Activated CD4-positive, alpha-beta T cell treated with anti-CD3 and anti-CD28 coated beads for 48 hours (primary cell): ENCODE results near the gene FBXL15.
"Not testable (repeated sequence)": the region's sequence is repeated elsewhere in the genome, so short reads cannot be mapped to it uniquely, and the experiment has no call there.

Experiments used
- DNase-seq: peaks from one replicate; pipeline ENCODE4 v3.0.0-alpha.2; 2020

FBXL15 gene

GRCh38 chr10:102432162-102432950, 11.7 kb downstream of the FBXL15 start, which contains the start of gene CUEDC2:
TSS of gene CUEDC2 (minus strand) at chr10:102432574. CDS start at chr10:102425188, 7,386 bp downstream.
- peak; percentile 99 for DNase-seq

DNA sequence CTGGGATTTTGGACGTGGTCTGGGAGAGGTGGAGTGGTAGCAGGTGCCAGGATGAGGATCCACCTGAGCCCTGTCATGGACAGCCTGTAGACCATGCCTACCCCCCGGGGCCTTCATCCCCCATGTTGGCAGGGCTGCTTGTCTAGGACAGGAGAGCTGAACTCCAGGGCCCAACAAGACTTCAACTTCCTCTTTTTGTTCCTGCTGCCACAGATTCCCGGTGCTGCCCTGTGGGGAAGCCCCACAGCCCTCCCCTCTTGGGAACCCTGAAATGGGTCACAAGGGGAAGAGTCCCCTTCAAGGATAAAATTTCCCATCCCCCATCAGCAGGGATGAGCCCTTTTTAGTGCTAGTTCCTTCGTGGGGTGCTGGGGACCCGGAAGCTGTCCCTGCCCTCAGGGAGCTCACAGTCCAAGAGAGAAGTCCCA, 13.0 kb downstream of the FBXL15 start:
- no peak for DNase-seq

DNA sequence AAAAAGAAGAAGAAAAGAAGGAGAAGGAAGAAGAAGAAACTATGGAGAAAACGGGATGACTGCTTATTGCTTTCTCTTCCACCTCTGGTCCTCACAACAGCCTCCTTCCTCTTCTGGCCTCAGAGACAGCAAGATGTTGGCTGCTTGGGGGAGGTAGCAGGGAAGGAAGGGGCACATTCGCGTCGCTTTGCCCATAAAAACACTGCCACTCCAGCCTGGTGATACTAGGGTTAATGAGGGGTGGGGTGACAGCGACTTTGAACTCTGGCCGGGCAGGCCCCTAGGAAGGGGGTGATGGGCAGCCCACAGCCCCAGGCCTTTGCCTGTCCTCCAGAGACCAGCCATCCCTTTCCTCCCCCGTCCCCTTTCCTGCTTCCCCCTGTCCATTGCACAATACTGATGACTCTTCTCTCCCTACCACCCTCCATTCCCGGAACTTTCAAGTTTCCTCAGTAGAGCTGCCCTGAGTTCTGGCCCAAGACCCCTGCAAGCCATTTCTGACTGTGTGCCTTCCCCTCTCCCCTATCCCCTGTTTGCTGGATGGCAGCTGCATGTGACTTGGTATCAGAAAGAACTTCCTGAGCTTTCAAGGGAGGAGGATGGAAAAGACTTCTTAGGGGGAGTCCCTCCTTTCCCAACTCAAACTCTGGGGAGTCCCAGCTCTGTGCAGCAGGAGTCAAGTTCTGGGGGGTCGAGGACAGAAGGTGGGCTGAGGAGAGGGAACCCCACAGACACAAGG, 13.9 kb downstream of the FBXL15 start:
- no peak for DNase-seq

DNA sequence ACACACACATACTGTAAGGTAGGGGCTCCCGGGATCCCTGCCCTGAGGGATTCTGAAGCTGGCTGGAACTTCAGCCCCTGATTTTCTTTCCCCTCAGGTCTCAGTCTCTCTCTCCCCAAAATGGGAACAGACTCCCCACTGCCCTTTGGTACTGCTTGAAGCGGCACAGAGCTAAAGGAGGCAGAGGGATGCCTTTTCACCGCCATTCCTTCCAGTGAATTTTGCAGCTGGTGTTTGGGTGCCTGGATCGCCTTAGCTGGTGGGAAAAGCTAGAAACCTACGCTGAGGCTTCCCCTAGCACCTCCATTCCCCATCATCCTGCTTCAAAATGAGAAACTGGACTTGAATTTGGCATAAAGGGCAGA, 14.5 kb downstream of the FBXL15 start:
- DNase-seq, result no peak

- DNase-seq, result peak; percentile 62
Measured at GRCh38 chr10:102435529-102436233, 15.0 kb downstream of the FBXL15 start.

GRCh38 chr10:102436312-102436711, 15.7 kb downstream of the FBXL15 start:
- no peak for DNase-seq

- no peak for DNase-seq
Measured at GRCh38 chr10:102437515-102437914, 16.9 kb downstream of the FBXL15 start.

GRCh38 chr10:102438374-102438773, 17.7 kb downstream of the FBXL15 start:
- no peak for DNase-seq

- DNase-seq, result no peak
Measured at GRCh38 chr10:102444851-102445250, 24.2 kb downstream of the FBXL15 start.

DNA sequence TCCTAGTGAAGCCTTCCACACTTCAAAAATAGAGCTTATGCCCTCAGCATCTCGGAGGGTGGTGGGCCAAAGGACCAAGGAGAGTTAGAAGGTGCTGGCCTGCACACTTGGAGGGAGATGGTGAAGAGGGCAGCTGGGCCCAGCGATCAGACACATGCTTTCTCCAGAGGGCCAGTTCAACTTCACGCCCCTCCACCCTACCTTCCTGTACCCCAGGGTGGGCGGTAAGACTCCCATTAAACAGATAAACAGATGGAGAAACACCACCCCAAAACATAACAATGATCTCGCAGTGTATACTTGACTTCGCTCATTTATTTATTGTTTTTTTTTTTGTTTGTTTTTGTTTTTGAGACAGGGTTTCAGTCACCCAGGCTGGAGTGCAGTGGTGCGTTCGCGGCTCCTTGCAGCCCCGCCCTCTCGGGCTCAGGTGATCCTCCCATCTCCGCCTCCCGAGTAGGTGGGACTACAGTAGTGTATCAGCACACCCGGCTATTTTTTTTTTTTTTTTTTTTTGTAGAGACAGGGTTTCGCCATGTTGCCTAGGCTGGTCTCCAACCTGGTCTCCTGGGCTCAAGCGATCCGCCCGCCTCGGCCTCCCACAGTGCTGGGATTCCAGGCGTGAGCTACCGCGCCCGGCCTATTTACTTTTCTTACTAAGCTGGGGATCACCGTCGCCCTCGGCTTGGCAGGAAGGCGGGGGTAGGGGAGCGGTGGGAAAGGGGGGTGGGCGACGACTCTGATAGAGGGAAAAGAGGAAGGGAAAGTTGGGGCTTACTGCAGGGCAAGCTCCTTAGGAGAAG, 28.9 kb downstream of the FBXL15 start:
- peak; percentile 92 for DNase-seq

DNA sequence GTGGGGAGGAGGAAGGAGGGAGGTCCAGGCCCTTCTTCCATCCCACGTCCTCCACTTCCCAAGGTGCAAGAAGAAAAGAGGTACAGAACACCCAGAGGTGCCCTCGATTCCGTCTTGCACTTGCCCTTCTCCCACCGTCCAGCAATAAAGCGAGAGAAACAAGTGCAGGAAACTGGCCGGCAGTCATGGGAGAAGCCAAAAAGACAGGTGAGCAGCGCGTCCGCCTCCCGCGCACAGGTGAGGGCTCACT, 29.4 kb downstream of the FBXL15 start:
- no peak for DNase-seq

DNA sequence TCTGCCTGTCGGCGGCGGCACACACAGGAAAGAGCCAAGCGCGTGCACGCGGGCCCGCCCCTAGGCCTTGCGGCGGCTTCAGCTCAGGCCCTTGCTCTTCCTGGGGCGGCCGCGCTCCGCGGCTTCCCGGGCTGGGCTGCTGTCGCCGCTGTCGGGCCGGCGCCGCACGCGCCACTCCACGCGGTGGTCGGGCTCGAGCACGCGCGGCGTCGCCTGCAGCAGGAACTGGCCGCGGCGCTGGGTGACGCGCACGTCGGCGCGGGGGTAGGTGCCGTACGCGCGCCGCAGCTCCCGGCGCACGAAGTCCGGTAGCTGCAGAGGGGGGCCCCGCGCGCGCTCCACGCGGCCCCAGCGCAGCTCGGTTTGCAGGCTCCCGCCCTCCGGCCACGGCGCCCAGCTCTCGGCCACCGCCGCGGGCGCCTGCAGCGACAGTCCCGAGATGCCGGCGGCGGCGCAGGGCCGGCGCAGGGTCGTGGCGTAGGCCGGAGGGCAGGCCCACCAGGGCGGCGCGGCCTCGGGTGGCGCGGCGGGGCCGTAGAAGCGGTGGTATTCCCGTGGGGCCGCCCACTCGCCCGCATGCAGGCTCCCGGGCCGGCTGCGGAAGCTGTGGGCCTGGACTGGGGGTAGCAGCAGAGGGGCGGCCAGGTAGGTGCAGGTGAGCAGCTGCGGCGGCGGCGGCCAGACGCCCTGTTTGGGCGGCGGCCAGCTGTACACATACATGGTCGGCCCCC, 29.9 kb downstream of the FBXL15 start:
- DNase-seq, result peak; percentile 89

DNA sequence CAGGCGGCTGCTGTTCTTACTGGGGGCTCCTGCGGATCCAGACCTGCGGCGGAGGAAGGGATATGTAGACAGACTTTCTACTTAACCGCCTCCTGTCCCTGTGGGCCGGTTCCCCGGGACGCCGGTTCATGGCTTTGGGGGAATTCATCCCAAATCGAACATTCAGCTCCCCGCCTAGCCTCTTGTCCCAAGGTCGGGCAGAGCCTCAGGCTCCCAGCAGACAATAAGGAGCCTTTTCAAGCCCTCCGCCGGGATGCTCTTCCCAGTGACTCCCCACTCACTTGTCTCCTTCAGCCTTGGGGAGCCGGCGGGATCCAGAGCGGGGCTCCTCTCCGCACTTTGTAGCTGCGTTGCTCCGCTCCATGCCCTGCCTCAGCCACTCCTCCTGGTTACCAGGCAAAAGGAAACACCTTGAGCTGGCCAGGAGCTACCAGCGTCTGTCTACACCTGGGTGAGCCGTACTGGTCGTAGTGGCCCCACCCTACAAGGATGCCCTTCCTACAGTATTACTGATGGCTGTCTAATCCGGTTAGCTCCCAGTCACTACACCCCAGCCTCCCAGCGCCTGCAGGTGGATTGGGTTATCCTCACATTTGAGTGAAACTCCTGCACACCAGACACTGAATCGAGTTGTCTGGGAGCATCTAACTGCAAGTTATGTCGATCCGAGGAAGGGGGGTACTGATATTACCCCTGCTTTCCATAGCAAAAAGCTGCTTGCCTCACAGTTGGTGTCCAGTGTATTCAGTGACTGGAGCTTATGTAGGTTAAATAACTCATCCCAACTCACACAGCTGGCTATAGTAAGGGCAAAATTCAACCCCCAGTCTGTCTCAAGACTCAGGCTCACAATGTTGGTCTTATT, 30.7 kb downstream of the FBXL15 start, which contains the start of gene C10orf95:
C10orf95 (minus strand) TSS at position 439 of the 865 bp plus-strand sequence. CDS start 450 bp downstream, outside the sequence.
- DNase-seq, result no peak

- peak; percentile 84 for DNase-seq
Measured at GRCh38 chr10:102452672-102453340, 32.2 kb downstream of the FBXL15 start.

GRCh38 chr10:102453502-102453901, 32.9 kb downstream of the FBXL15 start:
- no peak for DNase-seq

GRCh38 chr10:102454662-102455487, 34.2 kb downstream of the FBXL15 start:
- DNase-seq, result not testable (repeated sequence)

DNA sequence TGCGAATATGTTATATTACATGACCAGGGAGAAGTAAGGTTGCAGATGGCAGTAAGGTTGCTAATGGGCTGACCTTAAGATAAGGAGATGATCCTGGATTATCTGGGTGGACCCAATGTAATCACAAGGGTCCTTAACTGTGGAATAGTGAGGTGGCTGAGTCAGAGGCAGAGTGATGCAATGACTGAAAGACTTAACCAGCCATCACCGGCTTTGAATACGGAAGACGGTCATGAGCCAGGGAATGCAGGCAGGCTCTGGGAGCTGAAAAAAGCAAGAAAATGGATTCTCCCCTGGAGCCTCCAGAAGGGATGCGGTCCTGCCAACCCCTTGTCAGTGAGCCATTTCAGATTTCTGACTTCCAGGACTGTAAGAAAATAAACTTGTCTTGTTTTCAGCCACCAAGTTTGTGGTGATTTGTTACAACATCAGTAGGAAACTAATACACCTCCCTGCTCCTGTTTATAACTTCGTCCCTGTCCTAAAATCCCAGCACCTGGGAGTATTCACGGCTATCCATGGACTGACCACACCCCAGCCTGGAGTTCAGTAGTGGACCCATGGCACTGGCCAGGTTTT, 35.3 kb downstream of the FBXL15 start:
- no peak for DNase-seq

- no peak for DNase-seq
Measured at GRCh38 chr10:102457591-102458150, 37.0 kb downstream of the FBXL15 start.

GRCh38 chr10:102458656-102459055, 38.0 kb downstream of the FBXL15 start:
- no peak for DNase-seq
